Type B pancreatic cell (in vitro differentiated cells): ENCODE data around the gene FHIP2A. TPM values are rescaled to one million over a fixed set of nuclear protein-coding genes. Genes with fewer than 3 reads are reported as not detected.

Source experiments
- DNase-seq: peaks from one replicate; pipeline ENCODE4 v3.0.0; 2021; ENCODE audit warnings: mixed read lengths; ENCODE audit not compliant: unreplicated experiment; ENCODE audit errors: extremely low spot score
- H3K27ac Mint-ChIP-seq: 2 replicates; pipeline ENCODE4 v1.8.0; 2021; ENCODE audit warnings: mild to moderate bottlenecking, mixed read lengths
- H3K27me3 Mint-ChIP-seq: 2 replicates; pipeline ENCODE4 v1.8.0; 2021; ENCODE audit warnings: mixed read lengths
- H3K36me3 Mint-ChIP-seq: 2 replicates; pipeline ENCODE4 v1.8.0; 2021; ENCODE audit warnings: mixed read lengths
- H3K4me1 Mint-ChIP-seq: one replicate; pipeline ENCODE4 v1.8.0; 2021; ENCODE audit warnings: mixed read lengths; ENCODE audit not compliant: unreplicated experiment
- H3K4me3 Mint-ChIP-seq: 2 replicates; pipeline ENCODE4 v1.8.0; 2021; ENCODE audit warnings: mild to moderate bottlenecking, mixed read lengths
- H3K9me3 Mint-ChIP-seq: 2 replicates; pipeline ENCODE4 v1.8.0; 2021; ENCODE audit warnings: mixed read lengths
- total RNA-seq: library from RNA; stranded (reverse); gene quantifications from 2 replicates; pipeline ENCODE4 v1.2.1, GENCODE V29; 2021; ENCODE audit warnings: low replicate concordance
- TF ChIP-seq, protein P1 (sequence below): fragments of 200-600 bp; sonication (generic); conservative IDR thresholded peaks from 2 replicates; pipeline ENCODE4 v1.5.0; 2021; ENCODE audit warnings: antibody characterized with exemption, mild to moderate bottlenecking

The FHIP2A gene
- total RNA-seq, 1 donor from 2014 or later = 25.0 TPM

DNA sequence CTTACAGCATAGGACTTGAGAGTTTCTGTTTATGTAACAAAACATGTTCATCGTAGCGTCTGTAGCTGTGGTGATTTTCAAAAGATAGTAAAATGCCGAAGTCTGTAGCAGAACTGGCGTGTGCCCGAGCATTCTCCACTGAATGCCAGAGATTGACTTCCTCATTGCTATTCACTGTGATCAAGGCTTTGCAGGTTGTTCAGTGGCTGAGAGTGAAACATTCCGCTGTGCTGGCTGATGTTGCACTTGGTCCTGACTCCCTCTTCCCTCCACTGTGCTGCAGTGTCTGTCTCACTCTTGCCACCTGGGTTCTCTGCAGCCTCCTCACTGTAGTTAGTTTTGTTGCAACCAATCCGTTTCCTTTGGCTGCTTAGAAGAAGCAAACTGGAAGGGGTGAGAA, 37.6 kb downstream of the FHIP2A start:
- Mint-ChIP-seq H3K27ac (no peak overlapping the region), H3K4me1 (no peaks in the 10 kb centered on the region), H3K27me3 (no peaks in the 10 kb centered on the region), H3K36me3 (peaks cover 33% of the 10 kb centered on the region), H3K9me3 (no peaks in the 10 kb centered on the region), H3K4me3 (no peak overlapping the region)
- no peak for DNase-seq
- TF ChIP-seq, protein P1, sequence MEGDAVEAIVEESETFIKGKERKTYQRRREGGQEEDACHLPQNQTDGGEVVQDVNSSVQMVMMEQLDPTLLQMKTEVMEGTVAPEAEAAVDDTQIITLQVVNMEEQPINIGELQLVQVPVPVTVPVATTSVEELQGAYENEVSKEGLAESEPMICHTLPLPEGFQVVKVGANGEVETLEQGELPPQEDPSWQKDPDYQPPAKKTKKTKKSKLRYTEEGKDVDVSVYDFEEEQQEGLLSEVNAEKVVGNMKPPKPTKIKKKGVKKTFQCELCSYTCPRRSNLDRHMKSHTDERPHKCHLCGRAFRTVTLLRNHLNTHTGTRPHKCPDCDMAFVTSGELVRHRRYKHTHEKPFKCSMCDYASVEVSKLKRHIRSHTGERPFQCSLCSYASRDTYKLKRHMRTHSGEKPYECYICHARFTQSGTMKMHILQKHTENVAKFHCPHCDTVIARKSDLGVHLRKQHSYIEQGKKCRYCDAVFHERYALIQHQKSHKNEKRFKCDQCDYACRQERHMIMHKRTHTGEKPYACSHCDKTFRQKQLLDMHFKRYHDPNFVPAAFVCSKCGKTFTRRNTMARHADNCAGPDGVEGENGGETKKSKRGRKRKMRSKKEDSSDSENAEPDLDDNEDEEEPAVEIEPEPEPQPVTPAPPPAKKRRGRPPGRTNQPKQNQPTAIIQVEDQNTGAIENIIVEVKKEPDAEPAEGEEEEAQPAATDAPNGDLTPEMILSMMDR = no peak

DNA sequence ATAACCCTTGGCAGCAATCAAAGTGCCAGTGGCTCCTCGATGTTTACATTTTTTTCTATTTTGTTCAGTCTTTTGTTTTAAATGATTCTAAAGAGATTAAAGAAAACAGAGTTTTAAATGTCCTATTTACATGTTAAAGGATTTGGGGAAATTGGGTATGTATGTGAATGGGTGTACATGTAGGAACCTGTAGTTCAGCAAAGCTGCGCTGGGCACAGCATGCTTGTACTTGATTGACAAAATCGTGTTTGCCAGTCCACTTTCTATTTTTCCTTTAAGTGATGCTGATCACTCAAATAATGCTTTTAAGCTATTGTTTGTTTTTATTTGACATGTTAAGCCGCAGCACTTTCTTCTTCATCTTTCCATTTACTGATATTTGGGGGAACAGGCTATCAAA, 40.9 kb downstream of the FHIP2A start:
- TF ChIP-seq, protein P1 = no peak
- no peaks in the 10 kb centered on the region for H3K27me3 Mint-ChIP-seq
- no peaks in the 10 kb centered on the region for H3K9me3 Mint-ChIP-seq
- DNase-seq = no peak
- no peak overlapping the region for H3K4me3 Mint-ChIP-seq
- no peaks in the 10 kb centered on the region for H3K4me1 Mint-ChIP-seq
- peaks cover 29% of the 10 kb centered on the region for H3K36me3 Mint-ChIP-seq
- H3K27ac Mint-ChIP-seq = no peak overlapping the region

DNA sequence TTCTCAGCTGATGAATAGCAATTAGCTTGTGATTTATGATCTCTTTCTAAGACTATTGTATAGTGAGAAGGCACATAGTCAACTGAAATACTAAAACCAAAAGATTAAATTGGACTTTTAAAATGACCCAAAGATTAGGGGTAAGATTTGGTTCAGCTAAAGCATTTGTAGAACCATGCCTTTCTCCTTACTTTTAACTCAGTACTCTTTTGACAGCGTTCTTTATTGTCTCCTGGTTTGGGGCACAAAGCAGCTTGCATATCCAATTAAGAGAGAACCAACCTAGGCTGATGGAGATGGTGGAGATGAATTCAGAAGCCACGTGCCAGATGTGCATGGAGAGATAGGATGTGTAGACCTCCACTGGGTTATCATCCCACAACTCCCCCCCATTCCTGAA, 45.8 kb downstream of the FHIP2A start:
- H3K9me3 Mint-ChIP-seq = no peaks in the 10 kb centered on the region
- TF ChIP-seq, protein P1 = no peak
- peaks cover 9% of the 10 kb centered on the region for H3K4me1 Mint-ChIP-seq
- no peaks in the 10 kb centered on the region for H3K27me3 Mint-ChIP-seq
- no peak for DNase-seq
- H3K27ac Mint-ChIP-seq = no peak overlapping the region
- no peak overlapping the region for H3K4me3 Mint-ChIP-seq
- peaks cover 20% of the 10 kb centered on the region for H3K36me3 Mint-ChIP-seq

DNA sequence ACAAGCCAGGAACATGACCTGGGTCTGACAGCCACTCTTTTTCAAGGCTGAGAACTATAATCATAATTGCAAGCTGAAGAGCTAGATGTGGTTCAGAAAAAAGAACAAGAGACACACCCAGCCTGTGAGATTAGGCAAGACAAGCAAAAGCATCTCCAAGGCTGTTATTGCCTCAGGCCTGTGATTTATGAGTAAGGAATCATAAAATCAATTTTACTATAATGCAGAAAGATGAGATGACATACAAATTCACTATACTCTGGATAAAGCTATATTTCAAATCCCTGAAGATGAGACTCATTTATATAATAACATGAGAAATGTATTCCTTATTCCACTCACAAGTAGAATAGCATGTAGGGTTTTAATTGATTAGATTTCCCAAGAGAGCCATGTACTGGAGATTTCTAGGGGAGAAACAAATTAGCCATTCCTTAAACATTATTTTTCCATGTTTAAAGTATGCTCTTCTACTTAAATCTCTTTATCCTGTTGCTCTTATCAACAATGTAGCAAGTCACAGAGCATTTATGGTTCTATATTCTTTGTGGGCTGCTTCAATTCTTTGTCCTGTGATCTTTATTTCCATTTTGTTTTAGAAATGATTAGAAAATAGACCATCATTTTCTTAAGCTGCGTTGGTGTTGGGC, 47.4 kb downstream of the FHIP2A start:
- no peak overlapping the region for H3K27ac Mint-ChIP-seq
- H3K9me3 Mint-ChIP-seq = no peaks in the 10 kb centered on the region
- peaks cover 4% of the 10 kb centered on the region for H3K27me3 Mint-ChIP-seq
- no peak for DNase-seq
- TF ChIP-seq, protein P1 = no peak
- H3K4me3 Mint-ChIP-seq = no peak overlapping the region
- peaks cover 13% of the 10 kb centered on the region for H3K36me3 Mint-ChIP-seq
- peaks cover 9% of the 10 kb centered on the region for H3K4me1 Mint-ChIP-seq

DNA sequence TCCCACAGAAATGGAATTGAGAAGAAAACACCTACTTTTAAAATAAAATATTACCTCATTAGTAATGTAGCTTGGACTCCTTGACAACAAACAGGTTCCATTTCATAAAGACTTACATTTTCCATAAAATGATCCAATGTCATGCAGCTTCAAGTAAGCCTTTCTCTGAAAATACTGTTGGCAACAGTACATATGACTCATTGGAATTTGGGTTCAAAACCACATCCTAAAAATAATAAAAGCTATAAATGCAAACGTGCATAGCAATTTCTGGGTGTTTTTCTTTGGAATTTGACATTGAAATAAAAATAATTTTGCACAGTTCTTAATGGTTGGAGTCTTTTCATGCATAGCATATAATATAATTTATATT, 47.9 kb downstream of the FHIP2A start:
- no peak for DNase-seq
- H3K36me3 Mint-ChIP-seq = peaks cover 9% of the 10 kb centered on the region
- H3K4me3 Mint-ChIP-seq = no peak overlapping the region
- peaks cover 9% of the 10 kb centered on the region for H3K4me1 Mint-ChIP-seq
- H3K27me3 Mint-ChIP-seq = peaks cover 4% of the 10 kb centered on the region
- H3K27ac Mint-ChIP-seq = no peak overlapping the region
- H3K9me3 Mint-ChIP-seq = no peaks in the 10 kb centered on the region
- TF ChIP-seq, protein P1 = no peak

DNA sequence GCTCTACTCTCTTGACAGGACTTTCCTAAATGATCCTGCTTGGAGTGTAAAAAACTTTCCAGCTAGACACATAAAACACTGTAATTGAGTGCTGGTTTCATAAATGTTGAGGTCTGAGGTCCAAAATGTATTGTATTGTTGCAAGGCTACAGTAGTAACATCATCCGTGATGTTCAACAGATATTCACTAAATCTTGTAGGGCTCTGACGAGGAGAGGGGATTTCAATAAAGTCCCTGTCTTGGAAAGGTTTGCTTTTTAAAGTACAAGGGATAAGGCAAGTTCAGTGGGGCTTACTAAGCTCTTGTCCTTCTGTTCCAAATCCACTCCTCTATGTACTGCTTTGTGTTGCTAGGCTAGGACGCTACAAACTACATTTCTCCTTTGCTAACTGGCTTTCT, 48.9 kb downstream of the FHIP2A start:
- Mint-ChIP-seq H3K4me3 (no peak overlapping the region), H3K4me1 (peaks cover 16% of the 10 kb centered on the region), H3K36me3 (peaks cover 8% of the 10 kb centered on the region), H3K27me3 (peaks cover 4% of the 10 kb centered on the region), H3K9me3 (no peaks in the 10 kb centered on the region), H3K27ac (no peak overlapping the region)
- DNase-seq = no peak
- TF ChIP-seq, protein P1 = no peak
